ENCODE measurements around the gene BAX.

BAX gene

DNA sequence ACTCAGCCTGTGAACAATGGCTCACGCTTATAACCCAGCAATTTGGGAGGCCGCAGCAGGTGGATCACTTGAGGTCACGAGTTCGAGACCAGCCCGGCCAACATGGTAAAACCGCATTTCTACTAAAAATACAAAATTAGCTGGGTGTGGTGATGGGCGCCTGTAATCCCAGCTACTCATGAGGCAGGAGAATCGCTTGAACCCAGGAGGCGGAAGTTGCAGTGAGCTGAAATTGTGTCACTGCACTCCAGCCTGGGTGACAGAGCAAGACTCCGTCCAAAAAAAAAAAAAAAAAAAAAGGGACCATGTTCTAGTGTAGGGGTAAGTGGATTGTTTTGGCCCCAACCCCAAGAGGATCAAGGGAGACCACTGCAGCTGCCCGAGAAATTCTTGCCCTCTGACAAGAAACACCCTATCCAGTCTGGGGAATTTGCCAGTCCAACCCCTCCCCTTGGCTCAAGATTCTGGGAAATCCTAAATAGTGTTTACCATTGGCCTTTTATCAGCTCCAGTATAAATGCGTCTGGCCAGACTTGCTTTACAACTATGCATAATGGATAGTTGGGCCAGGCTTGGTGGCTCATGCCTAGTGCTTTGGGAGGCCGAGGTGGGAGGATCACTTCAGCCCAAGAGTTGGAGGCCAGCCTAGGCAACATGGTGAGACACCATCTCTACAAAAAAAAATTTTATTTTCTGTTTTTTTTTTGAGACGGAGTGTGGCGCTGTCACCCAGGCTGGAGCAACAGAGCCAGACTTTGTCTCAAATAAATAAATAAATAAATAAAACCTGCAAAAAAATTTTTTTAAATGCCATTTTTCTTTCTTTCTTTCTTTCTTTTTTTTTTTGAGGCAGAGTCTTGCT lies 26.3 kb upstream of the BAX start:
- DNase-seq (ENCODE audit: low read depth in 2 of 3, low spot score in 2 of 3), result no peak

DNA sequence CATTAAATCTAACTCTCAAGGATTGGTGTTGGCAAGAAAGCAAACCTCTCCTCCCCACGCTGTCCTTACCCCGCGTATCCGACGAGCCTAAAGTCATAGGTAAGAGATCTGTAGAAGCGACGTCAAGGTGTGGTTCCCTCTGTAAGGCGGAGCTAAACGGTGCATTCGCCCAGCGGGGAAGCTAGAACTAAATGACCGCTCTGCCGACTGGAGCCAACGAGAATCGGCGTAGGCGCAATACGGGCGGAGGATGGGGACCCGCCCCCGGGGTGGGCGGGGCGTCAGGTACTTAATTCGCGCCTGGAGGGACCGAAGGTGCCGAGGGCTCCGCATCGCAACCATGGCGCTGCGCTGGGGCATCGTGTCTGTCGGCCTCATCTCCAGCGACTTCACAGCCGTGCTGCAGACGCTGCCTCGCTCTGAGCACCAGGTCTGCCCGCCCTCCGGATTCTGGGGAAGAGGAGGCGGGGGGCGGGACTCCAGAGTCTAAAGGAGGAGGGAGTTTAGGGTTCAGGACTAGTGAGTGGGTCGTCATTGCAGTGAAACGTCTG lies 21.2 kb upstream of the BAX start, which contains the start of gene DHDH:
Gene DHDH, plus strand, starts transcription at position 318 of the 551 bp plus-strand sequence. Its CDS starts 23 bp downstream, at position 341.
- DNase-seq (ENCODE audit: low read depth in 2 of 3, low spot score in 2 of 3), result peak; percentile 45 to 55 (median 51)

DNA sequence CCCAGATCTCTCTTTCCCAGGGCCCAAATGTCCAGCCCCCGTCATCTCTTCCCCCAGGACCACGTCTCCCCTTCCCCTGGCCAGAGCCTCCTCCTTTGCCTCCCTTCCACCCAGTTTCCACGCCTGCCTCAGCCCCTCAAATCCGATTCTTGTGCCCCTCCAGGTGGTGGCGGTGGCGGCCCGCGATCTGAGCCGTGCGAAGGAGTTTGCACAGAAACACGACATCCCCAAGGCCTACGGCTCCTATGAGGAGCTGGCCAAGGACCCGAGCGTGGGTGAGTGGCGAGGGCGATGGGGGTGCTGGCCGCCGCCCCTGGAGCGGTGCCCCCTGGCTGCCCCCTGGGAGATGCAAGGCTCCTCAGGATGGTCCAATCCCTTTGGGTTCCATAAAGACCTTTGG lies 19.8 kb upstream of the BAX start:
- no peak for DNase-seq (ENCODE audit: low read depth in 2 of 3, low spot score in 2 of 3)

DNA sequence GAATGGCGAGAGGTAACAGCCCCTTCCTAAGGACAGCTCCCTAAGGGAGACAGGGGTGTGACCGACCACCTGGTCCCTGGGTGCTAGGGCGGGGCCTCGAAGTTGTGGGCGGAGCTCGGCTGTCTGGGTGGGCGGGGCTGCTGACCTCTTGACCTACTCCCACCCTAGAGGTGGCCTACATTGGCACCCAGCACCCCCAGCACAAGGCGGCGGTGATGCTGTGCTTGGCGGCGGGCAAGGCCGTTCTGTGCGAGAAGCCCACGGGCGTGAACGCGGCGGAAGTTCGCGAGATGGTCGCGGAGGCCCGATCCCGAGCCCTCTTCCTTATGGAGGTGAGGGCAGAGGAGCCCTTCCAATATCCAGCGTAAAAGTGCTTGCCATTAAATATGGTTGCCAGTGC lies 18.8 kb upstream of the BAX start:
- DNase-seq (ENCODE audit: low read depth in 2 of 3, low spot score in 2 of 3), result no peak

DNA sequence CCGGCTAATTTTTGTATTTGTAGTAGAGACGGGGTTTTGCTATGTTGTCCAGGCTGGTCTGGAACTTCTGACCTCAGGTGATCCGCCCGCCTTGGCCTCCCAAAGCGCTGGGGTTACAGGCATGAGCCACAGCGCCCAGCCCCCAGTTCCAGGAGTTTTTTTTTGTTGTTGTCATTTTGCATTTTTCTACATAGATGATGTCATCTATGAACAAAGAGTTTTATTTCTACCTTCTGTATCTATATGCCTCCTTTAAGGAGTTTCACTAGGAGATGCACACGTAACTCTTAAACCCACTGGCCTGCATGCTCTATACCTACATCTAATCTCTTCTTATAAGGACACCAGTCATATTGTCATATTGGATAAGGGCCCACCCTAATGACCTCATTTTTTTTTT lies 16.4 kb upstream of the BAX start:
- no peak for DNase-seq (ENCODE audit: low read depth in 2 of 3, low spot score in 2 of 3)

DNA sequence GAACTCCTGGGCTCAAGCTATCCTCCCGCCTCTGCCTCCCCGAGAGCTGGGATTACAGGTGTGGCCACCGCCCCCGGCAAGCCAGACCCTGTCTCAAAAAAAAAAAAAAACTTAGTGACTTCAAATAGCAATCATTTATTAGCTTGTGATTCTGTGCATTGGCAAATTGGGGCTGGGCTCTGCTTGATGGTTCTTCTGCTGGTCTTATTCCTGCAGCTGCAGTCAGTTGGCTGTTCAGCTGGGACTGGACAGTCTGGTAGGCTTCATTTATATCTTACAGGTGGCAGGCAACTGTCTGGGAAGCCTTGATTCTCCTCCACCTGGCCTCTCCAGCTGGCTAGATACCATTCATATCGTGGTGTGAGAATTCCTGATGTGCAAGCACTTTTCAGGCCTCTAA lies 13.8 kb upstream of the BAX start:
- no peak for DNase-seq (ENCODE audit: low read depth in 2 of 3, low spot score in 2 of 3)

DNA sequence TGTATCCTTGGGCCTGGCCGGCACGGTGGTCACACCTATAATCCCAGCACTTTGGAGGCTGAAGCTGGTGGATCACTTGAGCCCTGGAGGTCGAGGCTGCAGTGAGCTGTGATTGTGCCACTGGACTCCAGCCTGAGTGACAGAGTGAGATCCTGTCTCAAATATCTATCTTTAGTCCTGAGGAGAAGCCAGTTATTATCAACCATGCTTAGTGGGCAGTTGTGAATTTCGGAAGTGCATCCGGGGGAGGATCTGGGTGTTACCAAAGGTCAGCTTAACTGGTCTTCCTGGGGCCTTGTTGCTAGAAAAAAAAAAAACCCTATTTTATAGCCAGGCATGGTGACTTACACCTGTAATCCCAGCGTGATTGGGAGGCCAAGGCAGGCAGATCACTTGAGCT lies 11.6 kb upstream of the BAX start:
- DNase-seq (ENCODE audit: low read depth in 2 of 3, low spot score in 2 of 3), result no peak

DNA sequence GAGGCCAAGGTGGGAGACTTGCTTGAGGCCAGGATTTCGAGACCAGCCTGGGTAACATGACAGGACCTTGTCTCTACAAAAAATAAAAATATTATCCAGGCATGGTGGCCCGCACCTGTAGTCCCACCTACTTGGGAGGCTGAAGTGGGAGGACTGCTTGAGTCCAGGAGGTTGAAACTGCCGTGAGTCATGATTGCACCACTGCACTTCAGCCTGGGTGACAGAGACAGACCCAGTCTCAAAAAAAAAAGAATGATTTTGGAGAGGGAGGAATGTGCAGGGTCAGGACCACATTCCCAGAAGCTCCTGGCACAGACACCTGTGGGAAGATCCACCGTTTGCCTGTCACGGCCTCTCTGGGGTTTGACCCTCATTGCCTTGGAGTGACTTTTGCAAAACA lies 9.3 kb upstream of the BAX start:
- DNase-seq (ENCODE audit: low read depth in 2 of 3, low spot score in 2 of 3), result no peak

DNA sequence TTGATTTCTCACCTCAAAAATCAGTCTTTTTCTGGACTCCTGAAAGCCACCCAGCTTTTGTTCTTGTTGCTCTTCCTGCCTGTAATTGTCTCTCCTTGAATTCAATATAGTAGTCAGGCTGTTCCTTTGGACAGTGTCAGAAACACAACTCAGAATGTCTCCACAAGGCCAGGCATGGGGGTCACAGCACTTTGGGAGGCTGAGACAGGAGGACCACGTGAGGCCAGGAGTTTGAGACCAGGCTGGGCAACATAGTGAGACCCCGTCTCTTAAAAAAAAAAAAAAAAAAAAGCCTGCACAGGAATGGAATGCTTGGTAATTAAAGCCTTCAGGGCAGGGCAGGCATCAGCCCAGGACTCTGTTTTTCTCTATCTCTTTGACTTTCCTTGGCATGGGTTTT lies 8.9 kb upstream of the BAX start:
- no peak for DNase-seq (ENCODE audit: low read depth in 2 of 3, low spot score in 2 of 3)

DNA sequence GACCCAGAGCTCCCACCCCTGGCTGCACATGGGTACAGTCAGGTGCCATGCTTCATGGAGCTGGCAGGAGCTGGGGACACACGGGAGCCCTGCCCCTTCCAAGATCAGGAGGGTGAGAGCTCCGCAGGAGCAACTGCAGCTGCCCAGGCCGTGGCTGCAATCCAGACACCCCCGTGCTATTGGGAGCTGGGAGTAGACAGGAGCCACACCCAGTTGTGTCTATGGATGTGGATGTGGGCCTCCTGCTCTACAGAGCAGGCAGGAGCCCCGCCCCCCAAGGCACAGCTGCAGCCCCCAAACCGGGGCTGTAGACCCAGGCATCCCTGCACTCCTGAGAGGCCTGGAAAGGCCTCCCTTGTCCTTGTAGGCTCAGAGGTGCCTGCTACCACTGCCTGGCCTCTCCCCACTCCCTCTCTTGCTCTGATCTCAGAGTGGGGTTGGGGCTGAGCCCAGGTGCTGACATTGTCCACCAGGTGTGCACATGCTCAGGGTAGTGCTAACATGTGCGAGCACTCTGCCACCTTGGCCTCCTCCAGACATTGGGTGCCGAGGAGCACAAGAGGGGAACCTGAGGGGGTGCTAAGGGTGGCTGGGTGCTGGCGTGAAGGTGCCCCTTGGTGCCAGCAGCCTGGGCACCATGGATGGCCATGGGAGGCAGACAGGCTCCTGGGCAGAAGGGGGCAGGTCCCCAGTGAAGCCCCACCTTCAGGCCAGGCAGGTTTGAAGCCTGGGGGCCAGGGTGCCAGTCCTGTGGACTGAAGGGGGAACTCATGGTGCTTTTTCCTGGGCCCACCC lies 8.0 kb upstream of the BAX start:
- no peak for DNase-seq (ENCODE audit: low read depth in 2 of 3, low spot score in 2 of 3)

DNA sequence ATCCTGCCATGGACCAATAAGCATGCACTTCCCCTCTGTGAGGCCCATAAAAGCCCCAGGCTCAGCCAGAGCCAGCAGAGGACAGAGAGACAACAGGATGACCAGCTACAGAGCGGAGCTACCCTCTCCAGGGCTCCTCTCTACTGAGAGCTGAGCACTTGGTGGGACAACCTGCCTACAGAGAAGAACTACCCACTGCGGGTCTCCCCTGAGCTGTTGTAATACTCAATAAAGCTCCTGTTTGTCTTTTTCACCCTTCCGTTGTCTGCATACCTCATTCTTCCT lies 7.5 kb upstream of the BAX start:
- no peak for DNase-seq (ENCODE audit: low read depth in 2 of 3, low spot score in 2 of 3)

DNA sequence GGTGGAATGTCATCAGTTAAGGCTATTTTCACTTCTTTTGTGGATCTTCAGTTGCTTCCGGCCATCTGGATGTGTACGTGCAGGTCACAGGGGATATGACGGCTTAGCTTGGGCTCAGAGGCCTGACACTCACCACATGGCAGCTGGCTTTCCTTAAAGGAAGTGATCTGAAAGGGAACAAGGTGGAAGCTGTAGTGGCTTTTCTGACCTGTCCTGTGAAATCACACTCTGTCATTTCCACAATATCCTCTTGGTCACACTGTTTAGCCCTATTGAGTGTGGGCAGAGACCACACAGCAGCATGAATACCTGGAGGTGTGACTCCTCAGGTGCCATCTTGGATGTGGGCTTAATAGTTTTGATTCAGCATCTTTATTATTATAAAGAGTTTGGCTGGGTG lies 4.5 kb upstream of the BAX start:
- DNase-seq (ENCODE audit: low read depth in 2 of 3, low spot score in 2 of 3), result no peak

DNA sequence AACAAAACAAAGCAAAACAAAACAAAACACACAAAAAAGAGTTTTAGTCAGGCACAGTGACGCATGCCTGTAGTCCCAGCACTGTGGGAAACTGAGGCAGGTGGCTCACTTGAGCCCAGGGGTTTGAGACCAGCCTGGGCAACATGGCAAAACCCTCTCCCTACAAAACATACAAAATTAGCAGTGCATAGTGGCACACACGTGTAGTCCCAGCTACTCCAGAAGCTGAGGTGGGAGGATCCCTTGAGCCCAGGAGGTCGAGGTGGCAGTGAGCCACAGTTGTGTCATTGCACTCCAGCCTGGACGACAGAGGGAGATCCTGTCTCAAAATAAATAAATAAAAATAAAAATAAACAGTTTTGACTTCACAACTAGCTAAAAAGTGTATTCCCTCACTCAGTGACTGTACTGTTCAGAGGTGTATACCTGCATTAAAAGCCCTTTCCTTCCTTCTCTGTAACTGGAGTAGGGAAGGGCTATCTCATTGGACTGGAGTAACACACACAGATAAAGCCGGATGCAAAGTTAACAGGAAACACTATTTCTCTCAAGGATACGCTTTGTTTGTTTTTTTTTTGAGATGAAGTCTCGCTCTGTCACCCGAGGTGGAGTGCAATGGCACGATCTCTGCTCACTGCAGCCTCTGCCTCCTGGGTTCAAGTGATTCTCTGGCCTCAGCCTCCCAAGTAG lies 3.7 kb upstream of the BAX start:
- no peak for DNase-seq (ENCODE audit: low read depth in 2 of 3, low spot score in 2 of 3)

DNA sequence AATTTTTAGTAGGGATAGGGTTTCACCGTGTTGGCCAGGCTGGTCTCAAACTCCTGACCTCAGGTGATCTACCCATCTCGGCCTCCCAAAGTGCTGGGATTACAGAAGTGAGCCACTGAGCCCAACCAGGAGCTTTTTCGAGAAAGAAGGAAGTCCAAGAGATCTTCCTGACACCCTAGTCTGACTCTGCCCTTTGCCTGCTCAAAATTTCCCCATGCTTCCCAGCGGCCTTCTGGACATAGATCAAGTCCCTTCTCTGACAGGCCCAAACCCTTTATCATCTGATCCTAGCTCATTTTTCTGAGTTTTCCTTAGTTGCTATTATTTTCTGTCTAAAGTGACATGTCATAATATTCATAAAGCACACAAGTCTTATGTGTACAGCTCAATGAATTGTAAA lies 1.5 kb upstream of the BAX start:
- DNase-seq (ENCODE audit: low read depth in 2 of 3, low spot score in 2 of 3), result no peak

DNA sequence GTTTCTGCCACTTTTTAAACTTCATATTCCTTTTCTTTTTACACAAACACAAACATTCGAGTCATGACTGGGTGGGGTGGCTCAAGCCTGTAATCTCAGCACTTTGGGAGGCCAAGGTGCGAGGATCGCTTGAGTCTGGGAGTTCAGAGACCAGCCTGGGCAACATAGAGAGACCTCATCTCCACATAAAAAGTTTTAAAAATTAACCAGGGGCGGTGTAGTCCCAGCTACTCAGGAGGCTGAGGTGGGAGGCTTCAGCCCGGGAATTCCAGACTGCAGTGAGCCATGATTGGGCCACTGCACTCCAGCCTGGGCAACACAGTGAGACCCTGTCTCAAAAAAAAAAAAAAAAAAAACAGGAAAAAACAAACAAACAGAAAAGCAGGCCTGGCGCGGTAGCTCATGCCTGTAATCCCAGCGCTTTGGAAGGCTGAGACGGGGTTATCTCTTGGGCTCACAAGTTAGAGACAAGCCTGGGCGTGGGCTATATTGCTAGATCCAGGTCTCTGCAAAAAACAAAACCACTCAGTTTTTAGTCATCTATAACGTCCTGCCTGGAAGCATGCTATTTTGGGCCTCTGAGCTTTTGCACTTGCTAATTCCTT lies 583 bp upstream of the BAX start:
- DNase-seq (ENCODE audit: low read depth in 2 of 3, low spot score in 2 of 3), result no peak

DNA sequence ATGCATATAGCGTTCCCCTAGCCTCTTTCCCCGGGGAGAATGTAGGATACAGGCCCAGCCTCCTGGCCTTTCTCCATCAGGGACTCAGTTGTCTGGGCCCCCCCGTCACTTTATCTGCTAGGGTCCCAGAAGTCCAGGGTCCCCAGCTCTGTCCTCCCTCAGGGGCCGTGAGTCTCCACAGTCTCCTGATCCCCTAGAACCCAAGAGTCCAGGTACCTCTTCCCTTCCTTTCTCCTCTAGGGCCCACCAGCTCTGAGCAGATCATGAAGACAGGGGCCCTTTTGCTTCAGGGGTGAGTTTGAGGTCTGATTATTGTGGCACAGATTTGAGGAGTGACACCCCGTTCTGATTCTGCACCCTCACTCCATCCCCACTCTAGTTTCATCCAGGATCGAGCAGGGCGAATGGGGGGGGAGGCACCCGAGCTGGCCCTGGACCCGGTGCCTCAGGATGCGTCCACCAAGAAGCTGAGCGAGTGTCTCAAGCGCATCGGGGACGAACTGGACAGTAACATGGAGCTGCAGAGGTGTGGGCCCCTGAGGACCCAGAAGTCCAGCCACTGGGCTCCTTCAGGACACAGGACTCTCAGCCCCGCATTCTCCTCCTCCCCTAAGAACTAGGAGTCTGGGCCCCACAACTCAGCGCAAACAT lies 758 bp downstream of the BAX start:
- no peak for DNase-seq (ENCODE audit: low read depth in 2 of 3, low spot score in 2 of 3)

DNA sequence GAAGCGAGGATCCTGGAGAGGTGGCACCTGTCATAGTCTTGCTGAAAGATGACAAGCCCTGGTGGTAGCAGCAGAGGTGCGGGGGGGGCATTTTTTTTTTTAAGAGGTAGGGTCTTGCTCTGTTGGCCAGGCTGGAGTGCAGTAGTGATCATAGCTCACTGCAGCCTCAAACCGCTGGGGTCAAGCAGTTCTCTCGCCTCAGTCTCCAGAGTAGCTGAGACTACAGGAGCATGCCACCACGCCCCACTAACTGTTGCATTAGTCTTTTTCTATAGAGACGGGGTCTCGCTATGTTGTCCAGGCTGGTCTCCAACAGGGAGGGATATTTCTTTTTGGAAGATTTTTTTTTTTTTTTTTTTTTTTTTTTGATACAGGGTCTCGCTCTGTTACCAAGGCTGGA lies 3.3 kb downstream of the BAX start:
- no peak for DNase-seq (ENCODE audit: low read depth in 2 of 3, low spot score in 2 of 3)

DNA sequence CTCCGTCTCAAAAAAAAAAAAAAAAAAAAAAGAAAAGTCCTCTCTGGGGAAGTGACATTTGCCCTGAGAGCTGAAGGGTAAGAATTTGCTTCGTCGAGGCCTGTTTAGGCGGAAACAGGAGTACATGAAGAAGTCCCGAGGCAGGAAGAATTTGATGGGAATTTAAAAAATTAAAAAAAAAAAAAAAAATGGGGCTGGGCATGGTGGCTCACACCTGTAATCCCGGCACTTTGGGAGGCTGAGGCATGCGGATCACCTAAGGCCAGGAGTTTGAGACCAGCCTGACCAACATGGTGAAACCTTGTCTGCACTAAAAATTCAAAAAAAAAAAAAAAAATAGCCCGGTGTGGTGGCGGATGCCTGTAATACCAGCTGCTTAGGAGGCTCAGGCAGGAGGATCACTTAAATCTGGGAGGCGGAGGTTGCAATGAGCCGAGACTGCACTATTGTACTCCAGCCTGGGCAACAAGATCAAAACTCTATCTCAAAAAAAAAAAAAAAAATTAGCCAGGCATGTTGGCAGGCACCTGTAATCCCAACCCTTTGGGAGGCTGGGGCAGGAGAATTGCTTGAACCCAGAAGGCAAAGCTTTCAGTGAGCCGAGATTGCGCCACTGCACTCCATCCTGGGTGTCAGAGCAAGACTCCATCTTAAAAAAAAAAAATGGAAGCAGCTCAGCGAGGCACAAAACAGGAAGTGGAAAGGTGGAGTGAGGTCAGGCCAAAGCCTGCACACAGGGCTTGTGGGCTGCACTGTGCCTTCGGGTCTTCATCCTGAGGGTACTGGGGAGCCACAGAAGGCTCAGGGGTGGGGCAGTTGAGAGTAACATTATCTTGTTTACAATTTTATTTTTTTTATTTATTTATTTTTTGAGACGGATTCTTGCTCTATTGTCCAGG lies 4.9 kb downstream of the BAX start:
- no peak for DNase-seq (ENCODE audit: low read depth in 2 of 3, low spot score in 2 of 3)

DNA sequence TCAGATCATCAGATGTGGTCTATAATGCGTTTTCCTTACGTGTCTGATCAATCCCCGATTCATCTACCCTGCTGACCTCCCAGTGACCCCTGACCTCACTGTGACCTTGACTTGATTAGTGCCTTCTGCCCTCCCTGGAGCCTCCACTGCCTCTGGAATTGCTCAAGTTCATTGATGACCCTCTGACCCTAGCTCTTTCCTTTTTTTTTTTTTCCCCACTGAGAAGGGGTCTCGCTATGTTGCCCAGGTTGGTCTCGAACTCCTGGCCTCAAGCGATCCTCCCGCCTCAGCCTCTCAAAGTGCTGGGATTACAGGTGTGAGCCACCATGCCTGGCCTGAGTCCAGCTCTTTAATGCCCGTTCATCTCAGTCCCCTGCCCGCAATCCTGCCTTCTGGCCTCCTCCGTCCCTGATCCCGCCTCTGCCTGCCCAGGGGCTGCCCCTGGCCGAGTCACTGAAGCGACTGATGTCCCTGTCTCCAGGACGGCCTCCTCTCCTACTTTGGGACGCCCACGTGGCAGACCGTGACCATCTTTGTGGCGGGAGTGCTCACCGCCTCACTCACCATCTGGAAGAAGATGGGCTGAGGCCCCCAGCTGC lies 6.5 kb downstream of the BAX start:
- no peak for DNase-seq (ENCODE audit: low read depth in 2 of 3, low spot score in 2 of 3)

DNA sequence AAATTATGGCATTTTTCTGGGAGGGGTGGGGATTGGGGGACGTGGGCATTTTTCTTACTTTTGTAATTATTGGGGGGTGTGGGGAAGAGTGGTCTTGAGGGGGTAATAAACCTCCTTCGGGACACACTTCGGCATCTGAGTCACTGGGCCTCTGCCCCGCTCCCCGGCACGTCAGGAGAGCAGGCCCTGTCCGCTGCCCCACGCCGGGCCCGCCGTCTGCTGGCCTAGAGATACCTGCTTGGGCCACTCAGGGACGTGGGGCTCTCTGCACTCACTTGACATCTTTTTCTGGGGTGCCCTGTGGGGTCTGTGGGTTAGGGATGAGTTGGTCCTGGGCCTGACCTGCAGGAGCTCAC lies 7.0 kb downstream of the BAX start:
- DNase-seq (ENCODE audit: low read depth in 2 of 3, low spot score in 2 of 3), result no peak
